MCF 10A (cell line): ENCODE results near the gene ALDH1A1. TPM values are rescaled to one million over a fixed set of nuclear protein-coding genes. Genes with fewer than 3 reads are reported as not detected.

Experiments
- BruUV-seq: library from RNA; stranded (reverse); fragments of 400-500 nt; replicated peaks from 2 replicates; lab custom pipeline; 2021; lab: Mats Ljungman, UMichigan
- CTCF ChIA-PET: fragments of 300-600 bp; sonication (Branson Sonifier 250); formaldehyde crosslinking; extraction: SDS; loops from one replicate; lab custom pipeline; 2021; ENCODE audit warnings: antibody characterized with exemption, inconsistent platforms; lab: Yijun Ruan, JAX
- POLR2A ChIA-PET: fragments of 300-600, 350-650 bp; sonication (Branson Sonifier 250); formaldehyde crosslinking; extraction: SDS; loops from one replicate; lab custom pipeline; 2020; ENCODE audit warnings: antibody characterized with exemption, inconsistent platforms; lab: Yijun Ruan, JAX
- DNase-seq: peaks from one replicate; pipeline ENCODE4 v3.0.0-alpha.2; 2018; ENCODE audit not compliant: unreplicated experiment
- H3K27ac Mint-ChIP-seq: one replicate; pipeline ENCODE4 v1.8.0; 2022; ENCODE audit warnings: mild to moderate bottlenecking, low read depth, mixed read lengths; ENCODE audit not compliant: unreplicated experiment
- H3K27me3 Mint-ChIP-seq: one replicate; pipeline ENCODE4 v1.8.0; 2022; ENCODE audit warnings: mixed read lengths; ENCODE audit not compliant: insufficient read depth, unreplicated experiment
- H3K36me3 Mint-ChIP-seq: one replicate; pipeline ENCODE4 v1.8.0; 2022; ENCODE audit warnings: mild to moderate bottlenecking, moderate library complexity, mixed read lengths; ENCODE audit not compliant: insufficient read depth, unreplicated experiment
- H3K4me1 Mint-ChIP-seq: one replicate; pipeline ENCODE4 v1.8.0; 2022; ENCODE audit warnings: mixed read lengths; ENCODE audit not compliant: insufficient read depth, unreplicated experiment
- H3K4me3 Mint-ChIP-seq: one replicate; pipeline ENCODE4 v1.8.0; 2022; ENCODE audit warnings: mild to moderate bottlenecking, moderate library complexity, mixed read lengths; ENCODE audit not compliant: unreplicated experiment
- H3K9me3 Mint-ChIP-seq: one replicate; pipeline ENCODE4 v1.8.0; 2022; ENCODE audit warnings: mixed read lengths; ENCODE audit not compliant: unreplicated experiment
- intact Hi-C: fragments of 100-400 bp; cut with micrococcal nuclease; formaldehyde crosslinking; loops from 2 replicates; pipeline ENCODE4 v1.14.1; 2022
- total RNA-seq: library from RNA; stranded (reverse); gene quantifications from 2 replicates; pipeline ENCODE4 v1.2.3, GENCODE V29; 2022
- TF ChIP-seq, protein P1 (sequence below): fragments of 200-600 bp; IDR thresholded peaks from one replicate; pipeline ENCODE4 v1.8.0; 2022; ENCODE audit warnings: antibody characterized with exemption, mild to moderate bottlenecking; ENCODE audit not compliant: unreplicated experiment

Gene ALDH1A1
- total RNA-seq, 1 experiment from 2014 or later: not detected

DNA sequence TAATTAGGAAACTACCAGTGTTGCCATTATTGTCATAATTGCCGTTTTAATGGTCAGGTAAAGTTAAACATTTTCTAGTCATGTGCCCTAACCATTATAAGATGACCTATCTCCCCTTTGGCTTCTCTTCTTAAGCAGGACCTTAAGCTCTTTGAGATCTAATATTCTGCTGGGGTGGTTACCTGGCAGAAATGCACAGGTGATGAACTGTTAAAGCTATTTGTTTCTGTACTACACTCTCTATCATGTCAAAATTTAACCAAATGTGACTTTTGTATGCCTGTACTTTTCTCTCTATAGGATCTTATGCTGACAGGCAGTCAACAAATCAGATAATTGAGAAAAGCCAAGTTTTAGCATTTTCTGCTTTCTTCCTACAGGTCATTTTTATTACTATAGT is 23.3 kb downstream of the ALDH1A1 start:
- Mint-ChIP-seq H3K4me1 (no peaks in the 10 kb centered on the region), H3K36me3 (no peaks in the 10 kb centered on the region), H3K27ac (no peak overlapping the region), H3K4me3 (no peak overlapping the region), H3K9me3 (no peaks in the 10 kb centered on the region), H3K27me3 (peaks cover 18% of the 10 kb centered on the region)
- TF ChIP-seq, protein P1, sequence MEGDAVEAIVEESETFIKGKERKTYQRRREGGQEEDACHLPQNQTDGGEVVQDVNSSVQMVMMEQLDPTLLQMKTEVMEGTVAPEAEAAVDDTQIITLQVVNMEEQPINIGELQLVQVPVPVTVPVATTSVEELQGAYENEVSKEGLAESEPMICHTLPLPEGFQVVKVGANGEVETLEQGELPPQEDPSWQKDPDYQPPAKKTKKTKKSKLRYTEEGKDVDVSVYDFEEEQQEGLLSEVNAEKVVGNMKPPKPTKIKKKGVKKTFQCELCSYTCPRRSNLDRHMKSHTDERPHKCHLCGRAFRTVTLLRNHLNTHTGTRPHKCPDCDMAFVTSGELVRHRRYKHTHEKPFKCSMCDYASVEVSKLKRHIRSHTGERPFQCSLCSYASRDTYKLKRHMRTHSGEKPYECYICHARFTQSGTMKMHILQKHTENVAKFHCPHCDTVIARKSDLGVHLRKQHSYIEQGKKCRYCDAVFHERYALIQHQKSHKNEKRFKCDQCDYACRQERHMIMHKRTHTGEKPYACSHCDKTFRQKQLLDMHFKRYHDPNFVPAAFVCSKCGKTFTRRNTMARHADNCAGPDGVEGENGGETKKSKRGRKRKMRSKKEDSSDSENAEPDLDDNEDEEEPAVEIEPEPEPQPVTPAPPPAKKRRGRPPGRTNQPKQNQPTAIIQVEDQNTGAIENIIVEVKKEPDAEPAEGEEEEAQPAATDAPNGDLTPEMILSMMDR: no peak
- ChIA-PET CTCF (no interaction called here), POLR2A (no interaction called here)
- no peak for DNase-seq
- BruUV-seq: no TSS peak
- intact Hi-C loops: no loop called here

DNA sequence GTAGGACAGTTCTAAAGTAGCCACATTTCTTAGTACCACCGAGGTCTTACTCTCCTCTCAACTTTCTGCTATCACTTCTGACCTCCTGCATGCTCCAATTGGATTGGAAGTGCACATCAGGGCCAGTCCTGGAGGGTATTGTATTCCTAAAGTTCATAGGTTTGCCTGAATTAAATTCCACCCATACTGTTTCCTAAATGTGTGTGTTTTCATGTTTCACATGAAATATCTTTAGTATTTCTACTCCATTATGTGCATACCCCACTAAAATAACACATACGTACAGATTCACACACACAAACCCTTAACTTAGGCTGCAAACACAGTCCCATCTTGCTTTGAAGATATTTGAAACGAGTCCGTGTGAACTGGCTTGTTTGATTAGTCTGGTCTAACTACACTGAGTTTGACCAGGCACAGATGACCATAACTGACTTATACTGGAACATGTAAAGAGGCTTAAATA is 24.8 kb downstream of the ALDH1A1 start:
- ChIA-PET POLR2A (no interaction called here), CTCF (interaction anchor here (0.5 kb wide), 1 partner anchor 38 kb away, joined by 3 read pairs; no protein-coding TSS in a partner anchor)
- TF ChIP-seq, protein P1: no peak
- no peak overlapping the region for H3K27ac Mint-ChIP-seq
- H3K4me3 Mint-ChIP-seq: no peak overlapping the region
- BruUV-seq: no TSS peak
- H3K4me1 Mint-ChIP-seq: no peaks in the 10 kb centered on the region
- no peak for DNase-seq
- no peaks in the 10 kb centered on the region for H3K36me3 Mint-ChIP-seq
- no peaks in the 10 kb centered on the region for H3K9me3 Mint-ChIP-seq
- intact Hi-C loops: no loop called here
- peaks cover 18% of the 10 kb centered on the region for H3K27me3 Mint-ChIP-seq

DNA sequence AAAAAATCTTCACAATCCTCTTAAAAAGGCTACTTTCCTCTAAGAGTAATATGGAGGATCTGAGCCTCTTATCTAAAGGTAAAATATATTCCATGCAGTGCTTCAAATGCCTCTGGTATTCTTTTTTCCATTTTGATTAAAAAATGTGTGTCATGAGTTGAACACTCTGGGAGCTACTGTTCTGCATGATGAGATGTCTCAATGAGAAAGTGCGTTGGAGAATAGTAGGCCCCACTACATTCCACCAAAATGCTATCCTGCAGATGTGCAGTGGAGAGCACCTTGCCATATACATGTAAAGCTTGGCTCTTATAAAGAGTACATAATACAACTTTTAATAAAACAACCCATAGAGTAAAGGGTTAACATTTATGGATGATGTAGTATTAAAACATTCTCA is 26.3 kb downstream of the ALDH1A1 start:
- intact Hi-C loops: no loop called here
- no peak for DNase-seq
- TF ChIP-seq, protein P1: no peak
- BruUV-seq: no TSS peak
- ChIA-PET POLR2A (interaction anchor here (0.5 kb wide), 1 partner anchor 125 kb away, joined by 3 read pairs; no protein-coding TSS in a partner anchor), CTCF (interaction anchor here (1.0 kb wide), 1 partner anchor 55 kb away, joined by 4 read pairs; no protein-coding TSS in a partner anchor)
- no peak overlapping the region for H3K27ac Mint-ChIP-seq
- no peaks in the 10 kb centered on the region for H3K4me1 Mint-ChIP-seq
- no peak overlapping the region for H3K4me3 Mint-ChIP-seq
- H3K36me3 Mint-ChIP-seq: no peaks in the 10 kb centered on the region
- no peaks in the 10 kb centered on the region for H3K9me3 Mint-ChIP-seq
- H3K27me3 Mint-ChIP-seq: peaks cover 33% of the 10 kb centered on the region

DNA sequence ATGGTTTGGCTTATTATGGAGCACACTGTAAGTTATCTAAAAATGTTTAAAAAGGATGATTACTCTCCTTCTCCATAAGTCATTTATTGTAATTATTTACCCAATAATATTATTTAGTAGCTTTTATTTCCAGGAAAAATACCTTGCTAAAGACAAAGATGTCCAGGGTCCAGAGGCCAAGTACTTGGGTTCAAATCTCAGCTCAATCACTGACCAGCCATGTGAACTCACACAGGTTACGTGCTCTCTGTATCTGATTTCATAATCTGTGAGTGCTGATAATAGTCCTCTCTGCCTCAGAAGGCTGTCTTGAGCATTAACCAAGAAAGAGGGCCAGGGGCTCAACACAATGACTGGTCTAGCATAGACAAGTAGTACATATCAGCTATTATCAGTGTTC is 27.0 kb downstream of the ALDH1A1 start:
- no peaks in the 10 kb centered on the region for H3K4me1 Mint-ChIP-seq
- ChIA-PET CTCF (interaction anchor here (0.5 to 1.0 kb wide), 3 partner anchors 22 to 570 kb away, joined by 3 to 4 read pairs (median 3); no protein-coding TSS in a partner anchor), POLR2A (interaction anchor here (0.5 kb wide), 2 partner anchors 126 to 227 kb away, joined by 3 to 4 read pairs; no protein-coding TSS in a partner anchor)
- BruUV-seq: no TSS peak
- TF ChIP-seq, protein P1: no peak
- H3K36me3 Mint-ChIP-seq: no peaks in the 10 kb centered on the region
- H3K4me3 Mint-ChIP-seq: no peak overlapping the region
- peaks cover 37% of the 10 kb centered on the region for H3K27me3 Mint-ChIP-seq
- no peak for DNase-seq
- H3K27ac Mint-ChIP-seq: no peak overlapping the region
- intact Hi-C loops: no loop called here
- H3K9me3 Mint-ChIP-seq: no peaks in the 10 kb centered on the region
